Measurements from ENCODE around the gene ZNF423.
A peak's percentile ranks its signal among the peaks of the same experiment; 100 is the strongest.

ZNF423 gene

DNA sequence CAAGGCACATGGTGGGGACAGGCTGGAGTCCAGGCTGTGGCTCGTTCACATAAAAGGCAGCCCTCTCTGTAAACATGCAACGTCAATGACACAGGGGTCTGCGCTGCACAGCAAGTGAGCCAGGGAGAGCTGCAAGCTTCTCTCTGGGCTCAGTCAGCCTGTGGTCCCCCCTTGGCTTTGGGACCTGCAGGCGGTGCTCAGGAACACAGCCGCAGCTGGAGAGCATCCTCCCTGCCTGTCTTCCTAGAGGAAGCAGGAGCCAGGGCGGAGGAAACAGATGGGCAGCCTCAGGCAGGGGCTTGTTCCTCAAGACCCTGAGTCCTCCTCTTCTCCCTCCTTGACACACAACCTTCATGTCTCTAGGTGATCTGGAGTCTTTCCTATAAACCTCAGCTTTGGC, 254.3 kb downstream of the ZNF423 start:
- H3K4me3 Mint-ChIP-seq: no peak overlapping the region
- peaks cover 97% of the 10 kb centered on the region for H3K4me1 Mint-ChIP-seq
- no peak overlapping the region for H3K27ac Mint-ChIP-seq
- no peaks in the 10 kb centered on the region for H3K9me3 Mint-ChIP-seq
- peaks cover 6% of the 10 kb centered on the region for H3K27me3 Mint-ChIP-seq (ENCODE audit: low read depth, poor library complexity)
- TF ChIP-seq, protein P1, sequence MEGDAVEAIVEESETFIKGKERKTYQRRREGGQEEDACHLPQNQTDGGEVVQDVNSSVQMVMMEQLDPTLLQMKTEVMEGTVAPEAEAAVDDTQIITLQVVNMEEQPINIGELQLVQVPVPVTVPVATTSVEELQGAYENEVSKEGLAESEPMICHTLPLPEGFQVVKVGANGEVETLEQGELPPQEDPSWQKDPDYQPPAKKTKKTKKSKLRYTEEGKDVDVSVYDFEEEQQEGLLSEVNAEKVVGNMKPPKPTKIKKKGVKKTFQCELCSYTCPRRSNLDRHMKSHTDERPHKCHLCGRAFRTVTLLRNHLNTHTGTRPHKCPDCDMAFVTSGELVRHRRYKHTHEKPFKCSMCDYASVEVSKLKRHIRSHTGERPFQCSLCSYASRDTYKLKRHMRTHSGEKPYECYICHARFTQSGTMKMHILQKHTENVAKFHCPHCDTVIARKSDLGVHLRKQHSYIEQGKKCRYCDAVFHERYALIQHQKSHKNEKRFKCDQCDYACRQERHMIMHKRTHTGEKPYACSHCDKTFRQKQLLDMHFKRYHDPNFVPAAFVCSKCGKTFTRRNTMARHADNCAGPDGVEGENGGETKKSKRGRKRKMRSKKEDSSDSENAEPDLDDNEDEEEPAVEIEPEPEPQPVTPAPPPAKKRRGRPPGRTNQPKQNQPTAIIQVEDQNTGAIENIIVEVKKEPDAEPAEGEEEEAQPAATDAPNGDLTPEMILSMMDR (IDR thresholded peaks at IDR 0.05): no peak
- DNase-seq: no peak
- peaks cover 4% of the 10 kb centered on the region for H3K36me3 Mint-ChIP-seq (ENCODE audit: low read depth)

GRCh38 chr16:49600976-49601375, 254.9 kb downstream of the ZNF423 start:
- Mint-ChIP-seq H3K27ac (peak overlapping the region; percentile 94), H3K4me3 (peak overlapping the region; percentile 58), H3K4me1 (peaks cover 97% of the 10 kb centered on the region), H3K27me3 (ENCODE audit: low read depth, poor library complexity) (peaks cover 5% of the 10 kb centered on the region), H3K9me3 (no peaks in the 10 kb centered on the region), H3K36me3 (ENCODE audit: low read depth) (peaks cover under 1% of the 10 kb centered on the region)
- TF ChIP-seq, protein P1 (IDR thresholded peaks at IDR 0.05): no peak
- no peak for DNase-seq

DNA sequence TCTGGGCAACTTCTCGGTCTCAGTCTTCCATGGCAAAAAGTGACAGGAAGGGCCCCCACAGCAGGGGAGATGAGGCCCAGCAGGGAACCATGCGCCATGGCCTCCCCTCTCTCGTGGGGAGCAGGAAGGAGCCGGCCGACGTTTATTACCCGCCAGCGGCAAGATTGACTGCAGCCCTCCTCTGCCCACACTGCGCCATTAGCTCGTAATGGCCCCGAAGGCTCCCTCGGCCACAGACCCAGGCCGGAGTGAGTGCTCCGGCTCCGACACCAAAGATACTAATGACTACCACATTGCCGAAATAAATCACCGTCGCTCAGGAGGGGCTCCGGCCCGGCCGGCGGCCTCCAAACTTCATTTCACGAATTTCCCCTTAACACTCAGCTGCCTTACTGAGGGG, 255.4 kb downstream of the ZNF423 start:
- H3K4me1 Mint-ChIP-seq: peaks cover 97% of the 10 kb centered on the region
- peaks cover 5% of the 10 kb centered on the region for H3K27me3 Mint-ChIP-seq (ENCODE audit: low read depth, poor library complexity)

GRCh38 chr16:49599704-49600103, 256.2 kb downstream of the ZNF423 start:
- no peaks in the 10 kb centered on the region for H3K36me3 Mint-ChIP-seq (ENCODE audit: low read depth)
- no peaks in the 10 kb centered on the region for H3K9me3 Mint-ChIP-seq
- H3K4me3 Mint-ChIP-seq: peak overlapping the region; percentile 1
- H3K4me1 Mint-ChIP-seq: peaks cover 97% of the 10 kb centered on the region
- H3K27ac Mint-ChIP-seq: no peak overlapping the region
- TF ChIP-seq, protein P1 (IDR thresholded peaks at IDR 0.05): no peak
- H3K27me3 Mint-ChIP-seq (ENCODE audit: low read depth, poor library complexity): peaks cover 5% of the 10 kb centered on the region
- DNase-seq: no peak

More for the DNA sequence above, 255.4 kb downstream of the ZNF423 start:
- Mint-ChIP-seq H3K4me3 (peak overlapping the region; percentile 58), H3K9me3 (no peaks in the 10 kb centered on the region), H3K27ac (peak overlapping the region; percentile 94), H3K36me3 (ENCODE audit: low read depth) (no peaks in the 10 kb centered on the region)
- TF ChIP-seq, protein P1 (IDR thresholded peaks at IDR 0.05): no peak
- DNase-seq: peak; percentile 78

- Mint-ChIP-seq H3K27ac (no peak overlapping the region), H3K9me3 (no peaks in the 10 kb centered on the region), H3K4me3 (peak overlapping the region; percentile 1), H3K36me3 (ENCODE audit: low read depth) (no peaks in the 10 kb centered on the region), H3K4me1 (peaks cover 97% of the 10 kb centered on the region), H3K27me3 (ENCODE audit: low read depth, poor library complexity) (peaks cover 5% of the 10 kb centered on the region)
- no peak for DNase-seq
- TF ChIP-seq, protein P1 (IDR thresholded peaks at IDR 0.05): no peak
Observed at GRCh38 chr16:49599281-49599680, 256.6 kb downstream of the ZNF423 start.

DNA sequence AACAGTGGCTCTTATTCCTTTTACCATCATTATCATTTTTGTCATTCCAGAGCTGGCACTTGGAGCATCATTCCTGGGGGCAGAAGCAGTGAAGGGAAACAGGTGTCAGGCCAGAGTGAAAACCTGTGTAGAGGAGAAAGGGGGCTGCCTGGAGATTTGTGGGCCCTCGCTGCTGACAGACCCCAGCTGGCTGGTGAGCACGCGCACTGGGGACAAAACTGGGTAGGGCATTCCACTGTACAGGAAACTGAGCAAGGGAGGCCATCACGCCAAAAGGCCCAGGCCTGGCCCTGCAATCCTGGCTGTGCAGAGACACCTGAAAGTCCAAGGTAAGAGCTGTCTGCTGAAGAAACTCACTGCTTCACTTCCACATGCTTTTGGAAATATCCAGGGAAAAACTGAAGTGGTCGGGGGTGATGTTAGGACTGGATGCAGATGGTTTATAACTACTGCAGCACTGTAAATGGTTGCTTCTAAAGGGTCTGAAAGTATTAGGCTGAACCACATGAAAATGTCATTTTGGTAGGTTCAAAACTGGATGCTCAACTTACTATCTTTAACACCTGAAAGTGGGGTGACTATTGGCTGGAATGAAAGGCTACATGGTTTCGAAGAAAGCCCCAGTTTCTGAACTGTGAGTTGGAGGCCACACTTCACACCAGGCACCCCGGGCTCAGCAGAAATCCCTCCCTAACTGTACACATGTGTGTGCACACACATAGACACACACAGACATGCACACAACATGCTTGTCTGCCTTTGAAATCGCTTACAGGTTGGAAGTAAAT, 257.3 kb downstream of the ZNF423 start:
- no peaks in the 10 kb centered on the region for H3K9me3 Mint-ChIP-seq
- DNase-seq: no peak
- TF ChIP-seq, protein P1 (IDR thresholded peaks at IDR 0.05): no peak
- no peaks in the 10 kb centered on the region for H3K36me3 Mint-ChIP-seq (ENCODE audit: low read depth)
- H3K4me1 Mint-ChIP-seq: peaks cover 94% of the 10 kb centered on the region
- no peak overlapping the region for H3K27ac Mint-ChIP-seq
- H3K27me3 Mint-ChIP-seq (ENCODE audit: low read depth, poor library complexity): peaks cover 5% of the 10 kb centered on the region
- no peak overlapping the region for H3K4me3 Mint-ChIP-seq

Measured in nephron progenitor cell (in vitro differentiated cells).